Brain microvascular endothelial cell (primary cell): ENCODE results near the gene KAT6B.

ENCODE experiments used
- DNase-seq: peaks from one replicate; pipeline ENCODE4 v3.0.0-alpha.2; 2020
- H3K27ac ChIP-seq: fragments of 250-450 bp; sonication (Bioruptor Pico); 2 replicates; pipeline ENCODE4 v1.5.1; 2020; ENCODE audit warnings: mild to moderate bottlenecking, moderate library complexity
- H3K27me3 ChIP-seq: fragments of 250-450 bp; sonication (Bioruptor Pico); replicated peaks from 2 replicates; pipeline ENCODE4 v1.5.1; 2020; ENCODE audit warnings: mild to moderate bottlenecking
- H3K36me3 ChIP-seq: fragments of 250-450 bp; sonication (Bioruptor Pico); replicated peaks from 2 replicates; pipeline ENCODE4 v1.5.1; 2020; ENCODE audit warnings: mild to moderate bottlenecking
- H3K4me3 ChIP-seq: 2 replicates; pipeline ENCODE4 v1.5.1; 2011; ENCODE audit warnings: low read depth, mild to moderate bottlenecking, control low read depth, low read length, moderate library complexity
- CTCF ChIP-seq: IDR thresholded peaks from 2 replicates; pipeline ENCODE4 v1.5.1; 2011; ENCODE audit warnings: low read depth, mild to moderate bottlenecking, moderate library complexity, low read length, control low read depth, inconsistent platforms; ENCODE audit errors: missing control alignments
- in situ Hi-C: cut with HindIII; loops from 2 replicates; pipeline ENCODE4 v1.10.0; 2017; ENCODE audit warnings: low sequenced_read_pairs, low pct_ligation_motif_present

KAT6B gene

GRCh38 chr10:75007646-75008045, 181.2 kb downstream of the KAT6B start:
- in situ Hi-C loops: no loop called here
- H3K27ac ChIP-seq: no peak overlapping the region
- no peak for TF ChIP-seq CTCF
- H3K36me3 ChIP-seq: no peaks in the 10 kb centered on the region
- DNase-seq: no peak
- H3K4me3 ChIP-seq: no peak overlapping the region
- no peaks in the 10 kb centered on the region for H3K27me3 ChIP-seq

- no peak for DNase-seq
- in situ Hi-C loops: no loop called here
- no peaks in the 10 kb centered on the region for H3K27me3 ChIP-seq
- no peak overlapping the region for H3K4me3 ChIP-seq
- no peak for TF ChIP-seq CTCF
- no peak overlapping the region for H3K27ac ChIP-seq
- no peaks in the 10 kb centered on the region for H3K36me3 ChIP-seq
These were observed 182.6 kb downstream of the KAT6B start for GRCh38 chr10:75008952-75009351.

- Histone ChIP-seq H3K27ac (no peak overlapping the region), H3K4me3 (no peak overlapping the region), H3K27me3 (no peaks in the 10 kb centered on the region), H3K36me3 (no peaks in the 10 kb centered on the region)
- in situ Hi-C loops: no loop called here
- no peak for TF ChIP-seq CTCF
- DNase-seq: no peak
These were observed 183.0 kb downstream of the KAT6B start for GRCh38 chr10:75009426-75009825.

GRCh38 chr10:75010373-75010772, 184.0 kb downstream of the KAT6B start:
- no peak for DNase-seq
- in situ Hi-C loops: no loop called here
- no peak for TF ChIP-seq CTCF
- Histone ChIP-seq H3K36me3 (no peaks in the 10 kb centered on the region), H3K27me3 (no peaks in the 10 kb centered on the region), H3K27ac (no peak overlapping the region), H3K4me3 (no peak overlapping the region)

GRCh38 chr10:75011221-75011620, 184.8 kb downstream of the KAT6B start:
- H3K4me3 ChIP-seq: no peak overlapping the region
- H3K27me3 ChIP-seq: no peaks in the 10 kb centered on the region
- H3K27ac ChIP-seq: no peak overlapping the region
- DNase-seq: no peak
- H3K36me3 ChIP-seq: no peaks in the 10 kb centered on the region
- in situ Hi-C loops: no loop called here
- no peak for TF ChIP-seq CTCF

GRCh38 chr10:75012471-75012870, 186.1 kb downstream of the KAT6B start:
- Histone ChIP-seq H3K36me3 (no peaks in the 10 kb centered on the region), H3K27me3 (no peaks in the 10 kb centered on the region), H3K27ac (no peak overlapping the region), H3K4me3 (no peak overlapping the region)
- no peak for DNase-seq
- TF ChIP-seq CTCF: no peak
- in situ Hi-C loops: no loop called here
